ENCODE measurements around the gene TAS2R3.
"Not testable (repeated sequence)": the region's sequence is repeated elsewhere in the genome, so short reads cannot be mapped to it uniquely, and the experiment has no call there.

The TAS2R3 gene

DNA sequence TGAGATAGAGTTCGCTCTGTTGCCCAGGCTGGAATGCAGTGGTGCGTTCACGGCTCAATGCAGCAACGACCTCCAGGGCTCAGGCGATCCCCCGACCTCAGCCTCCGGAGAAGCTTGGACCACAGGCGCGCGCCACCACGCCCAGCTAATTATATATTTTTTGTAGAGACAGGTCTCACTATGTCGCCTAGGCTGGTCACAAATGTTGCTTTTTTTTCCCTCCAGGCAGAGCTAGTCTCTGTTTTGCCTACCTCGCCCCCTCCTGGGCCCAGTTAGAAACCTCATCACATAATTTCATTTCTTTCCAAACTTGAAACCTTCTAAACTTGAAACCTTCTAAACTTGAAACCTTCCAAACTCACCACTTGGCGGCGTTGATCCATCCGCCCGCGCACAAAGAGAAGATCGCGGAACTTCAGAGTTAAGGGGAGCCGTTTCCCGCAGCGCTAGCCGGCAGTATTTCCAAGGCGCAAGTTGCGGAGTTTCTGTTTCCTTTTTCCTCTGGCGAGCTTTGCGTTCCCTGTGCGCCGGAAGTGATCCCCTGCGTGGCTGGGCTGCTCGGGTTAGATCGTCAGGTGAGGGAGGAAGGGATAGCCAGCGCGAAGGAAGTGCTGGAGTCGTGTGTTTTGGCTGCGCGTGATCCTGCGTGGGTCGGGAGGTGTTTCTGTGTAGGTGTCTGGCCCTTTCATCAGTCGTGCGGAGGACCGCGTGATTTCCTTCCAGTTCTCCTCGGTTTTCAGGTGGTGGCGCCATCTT is 25.9 kb upstream of the TAS2R3 start, which contains the start of gene SSBP1:
Gene SSBP1, plus strand, starts transcription at position 523 of the 756 bp plus-strand sequence. CDS start 809 bp downstream, outside the sequence.
- Histone ChIP-seq H3K36me3 (ENCODE audit: control insufficient read depth in 1 of 2, insufficient read depth in 2 of 2, low read length in 2 of 2) (peaks cover 12 to 26% of the 10 kb centered on the region in 2 donors), H3K27ac (ENCODE audit: low read depth, low read length) (peak within 1 kb of the TSS; percentile 24), H3K9me3 (ENCODE audit: control insufficient read depth in 1 of 2, low read length in 2 of 2) (no peaks in the 10 kb centered on the region), H3K9ac (ENCODE audit: low read depth in 1 of 2, low read length in 2 of 2) (peak within 1 kb of the TSS; percentile 55 to 98), H3K4me1 (ENCODE audit: control insufficient read depth in 1 of 2, insufficient read depth in 2 of 2, low read length in 2 of 2) (peaks cover 19 to 21% of the 10 kb centered on the region in 2 donors), H3K4me3 (ENCODE audit: low read depth in 1 of 2, low read length in 2 of 2) (peak within 1 kb of the TSS; percentile 86 to 99), H3K27me3 (ENCODE audit: control insufficient read depth in 1 of 2, insufficient read depth in 2 of 2, low read length in 2 of 2) (no peaks in the 10 kb centered on the region)

DNA sequence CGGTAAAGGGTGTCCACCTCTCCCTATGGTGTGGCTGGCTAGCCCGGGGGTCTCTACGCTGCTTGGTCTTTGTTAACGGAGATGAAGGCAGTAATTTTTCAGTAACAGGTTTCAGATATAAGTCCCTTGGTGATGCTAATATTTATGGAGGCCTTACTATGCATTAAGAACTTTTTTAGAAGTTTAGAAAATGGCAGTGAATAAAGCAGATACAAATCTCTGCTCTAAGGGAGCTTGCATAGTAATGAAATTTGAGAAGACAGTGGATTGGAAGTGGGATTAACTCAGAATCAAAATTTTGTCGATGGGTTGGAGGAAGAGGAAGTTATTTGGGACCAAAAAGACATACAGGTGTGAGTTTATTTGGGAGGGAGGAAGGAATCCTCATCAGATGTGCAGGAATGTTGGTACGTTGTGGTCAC is 25.3 kb upstream of the TAS2R3 start:
- peak overlapping the region; percentile 20 for H3K27ac ChIP-seq (ENCODE audit: low read depth, low read length)
- H3K4me1 ChIP-seq (ENCODE audit: control insufficient read depth in 1 of 2, insufficient read depth in 2 of 2, low read length in 2 of 2): peaks cover 19 to 21% of the 10 kb centered on the region in 2 donors
- peaks cover 16 to 32% of the 10 kb centered on the region in 2 donors for H3K36me3 ChIP-seq (ENCODE audit: control insufficient read depth in 1 of 2, insufficient read depth in 2 of 2, low read length in 2 of 2)
- H3K4me3 ChIP-seq (ENCODE audit: low read depth in 1 of 2, low read length in 2 of 2): peak overlapping the region; percentile 86 to 99
- peak overlapping the region; percentile 55 to 98 for H3K9ac ChIP-seq (ENCODE audit: low read depth in 1 of 2, low read length in 2 of 2)
- no peaks in the 10 kb centered on the region for H3K27me3 ChIP-seq (ENCODE audit: control insufficient read depth in 1 of 2, insufficient read depth in 2 of 2, low read length in 2 of 2)
- no peaks in the 10 kb centered on the region for H3K9me3 ChIP-seq (ENCODE audit: control insufficient read depth in 1 of 2, low read length in 2 of 2)

DNA sequence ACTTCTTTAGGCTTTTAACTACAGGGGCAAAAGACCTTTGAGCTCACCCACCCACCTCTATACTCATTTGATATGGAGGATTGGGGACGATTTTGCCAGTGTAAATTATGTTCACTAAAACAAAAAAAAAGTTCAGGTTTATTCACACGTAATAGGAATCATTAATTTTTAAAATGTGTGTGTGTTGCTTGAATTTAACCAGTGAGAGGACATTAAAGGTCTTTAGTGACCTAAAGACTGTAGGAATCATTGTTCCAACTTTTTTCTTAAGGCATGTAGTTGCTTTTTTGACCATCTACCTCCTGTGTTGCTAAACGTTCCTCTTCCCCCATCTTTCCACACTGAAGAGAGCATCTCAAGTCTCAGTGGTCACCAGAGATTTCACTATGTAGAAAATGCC is 24.6 kb upstream of the TAS2R3 start:
- Histone ChIP-seq H3K9me3 (ENCODE audit: control insufficient read depth in 1 of 2, low read length in 2 of 2) (no peaks in the 10 kb centered on the region), H3K36me3 (ENCODE audit: control insufficient read depth in 1 of 2, insufficient read depth in 2 of 2, low read length in 2 of 2) (peaks cover 23 to 38% of the 10 kb centered on the region in 2 donors), H3K9ac (ENCODE audit: low read depth in 1 of 2, low read length in 2 of 2) (peak overlapping the region; percentile 55 to 98), H3K27me3 (ENCODE audit: control insufficient read depth in 1 of 2, insufficient read depth in 2 of 2, low read length in 2 of 2) (no peaks in the 10 kb centered on the region), H3K27ac (ENCODE audit: low read depth, low read length) (no peak overlapping the region), H3K4me1 (ENCODE audit: control insufficient read depth in 1 of 2, insufficient read depth in 2 of 2, low read length in 2 of 2) (peaks cover 19 to 21% of the 10 kb centered on the region in 2 donors), H3K4me3 (ENCODE audit: low read depth in 1 of 2, low read length in 2 of 2) (peak overlapping the region; percentile 86 to 99)

DNA sequence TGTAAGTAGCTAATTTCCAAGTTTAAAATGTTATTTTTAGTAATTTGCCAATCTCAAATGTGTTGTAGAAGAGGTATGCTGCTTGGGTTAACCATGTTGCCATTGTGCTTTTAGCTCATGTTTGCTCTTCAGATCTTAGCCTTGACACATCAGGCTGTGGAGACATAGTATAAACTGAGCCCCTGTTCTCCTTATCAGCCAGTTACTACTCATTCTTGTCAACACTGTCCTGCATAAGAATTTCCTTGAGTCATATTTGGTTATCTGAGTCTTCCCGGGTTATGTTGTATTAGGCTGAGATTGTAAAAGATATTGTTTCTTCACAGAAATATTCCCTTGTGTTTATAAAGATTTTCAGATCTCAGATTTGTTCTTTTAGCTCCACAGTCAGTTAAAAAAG is 21.7 kb upstream of the TAS2R3 start:
- Histone ChIP-seq H3K9ac (ENCODE audit: low read depth in 1 of 2, low read length in 2 of 2) (no peak overlapping the region), H3K4me3 (ENCODE audit: low read depth in 1 of 2, low read length in 2 of 2) (no peak overlapping the region), H3K4me1 (ENCODE audit: control insufficient read depth in 1 of 2, insufficient read depth in 2 of 2, low read length in 2 of 2) (peaks cover 16 to 18% of the 10 kb centered on the region in 2 donors), H3K36me3 (ENCODE audit: control insufficient read depth in 1 of 2, insufficient read depth in 2 of 2, low read length in 2 of 2) (peaks cover 29 to 61% of the 10 kb centered on the region in 2 donors), H3K27me3 (ENCODE audit: control insufficient read depth in 1 of 2, insufficient read depth in 2 of 2, low read length in 2 of 2) (no peaks in the 10 kb centered on the region), H3K27ac (ENCODE audit: low read depth, low read length) (no peak overlapping the region), H3K9me3 (ENCODE audit: control insufficient read depth in 1 of 2, low read length in 2 of 2) (no peaks in the 10 kb centered on the region)

DNA sequence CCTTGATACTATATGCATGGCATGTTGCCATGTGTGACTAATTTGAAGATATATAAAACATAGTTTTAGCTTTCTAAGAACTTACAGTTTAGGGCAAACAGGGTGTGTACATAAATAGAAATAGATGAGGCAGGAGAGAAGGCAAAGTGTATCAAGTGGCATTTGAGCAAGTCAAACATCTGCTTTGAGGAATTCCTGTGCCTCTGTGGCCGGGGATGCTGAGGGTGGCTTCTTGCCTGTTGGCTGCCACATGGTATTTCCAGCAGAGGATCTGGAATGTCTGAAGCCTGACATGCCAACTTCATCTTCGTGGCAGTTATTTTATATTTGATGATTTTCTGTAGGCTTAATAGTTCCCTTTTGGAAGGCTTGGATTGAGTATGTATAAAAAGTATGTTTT is 19.8 kb upstream of the TAS2R3 start:
- H3K9me3 ChIP-seq (ENCODE audit: control insufficient read depth in 1 of 2, low read length in 2 of 2): no peaks in the 10 kb centered on the region
- H3K36me3 ChIP-seq (ENCODE audit: control insufficient read depth in 1 of 2, insufficient read depth in 2 of 2, low read length in 2 of 2): peaks cover 37 to 70% of the 10 kb centered on the region in 2 donors
- no peak overlapping the region for H3K27ac ChIP-seq (ENCODE audit: low read depth, low read length)
- H3K27me3 ChIP-seq (ENCODE audit: control insufficient read depth in 1 of 2, insufficient read depth in 2 of 2, low read length in 2 of 2): no peaks in the 10 kb centered on the region
- H3K9ac ChIP-seq (ENCODE audit: low read depth in 1 of 2, low read length in 2 of 2): no peak overlapping the region
- H3K4me1 ChIP-seq (ENCODE audit: control insufficient read depth in 1 of 2, insufficient read depth in 2 of 2, low read length in 2 of 2): peaks cover 10% of the 10 kb centered on the region in 2 donors
- no peak overlapping the region for H3K4me3 ChIP-seq (ENCODE audit: low read depth in 1 of 2, low read length in 2 of 2)

DNA sequence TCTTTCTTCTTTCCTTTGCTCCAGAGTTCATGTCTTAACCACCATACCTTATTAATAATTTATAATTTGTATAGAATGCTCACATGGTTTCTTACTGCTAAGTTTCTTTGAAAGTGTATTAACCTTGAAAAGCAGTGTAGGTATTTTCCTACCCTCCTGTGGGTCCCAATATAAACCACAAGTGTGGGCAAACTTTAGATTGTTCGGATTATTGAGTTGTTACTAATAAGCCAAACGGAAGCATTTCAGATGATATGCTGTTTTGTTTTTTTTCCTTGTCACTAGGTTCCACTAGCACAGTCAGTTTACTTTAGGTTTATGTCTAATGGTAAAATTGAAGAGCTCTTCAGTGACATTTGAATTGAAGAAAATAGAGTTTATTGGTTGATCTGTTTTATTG is 15.5 kb upstream of the TAS2R3 start:
- Histone ChIP-seq H3K4me1 (ENCODE audit: control insufficient read depth in 1 of 2, insufficient read depth in 2 of 2, low read length in 2 of 2) (no peaks in the 10 kb centered on the region), H3K27me3 (ENCODE audit: control insufficient read depth in 1 of 2, insufficient read depth in 2 of 2, low read length in 2 of 2) (no peaks in the 10 kb centered on the region), H3K36me3 (ENCODE audit: control insufficient read depth in 1 of 2, insufficient read depth in 2 of 2, low read length in 2 of 2) (peaks cover 54 to 83% of the 10 kb centered on the region in 2 donors), H3K9me3 (ENCODE audit: control insufficient read depth in 1 of 2, low read length in 2 of 2) (peaks cover 25 to 29% of the 10 kb centered on the region in 2 donors), H3K4me3 (ENCODE audit: low read depth in 1 of 2, low read length in 2 of 2) (no peak overlapping the region), H3K27ac (ENCODE audit: low read depth, low read length) (no peak overlapping the region), H3K9ac (ENCODE audit: low read depth in 1 of 2, low read length in 2 of 2) (no peak overlapping the region)

DNA sequence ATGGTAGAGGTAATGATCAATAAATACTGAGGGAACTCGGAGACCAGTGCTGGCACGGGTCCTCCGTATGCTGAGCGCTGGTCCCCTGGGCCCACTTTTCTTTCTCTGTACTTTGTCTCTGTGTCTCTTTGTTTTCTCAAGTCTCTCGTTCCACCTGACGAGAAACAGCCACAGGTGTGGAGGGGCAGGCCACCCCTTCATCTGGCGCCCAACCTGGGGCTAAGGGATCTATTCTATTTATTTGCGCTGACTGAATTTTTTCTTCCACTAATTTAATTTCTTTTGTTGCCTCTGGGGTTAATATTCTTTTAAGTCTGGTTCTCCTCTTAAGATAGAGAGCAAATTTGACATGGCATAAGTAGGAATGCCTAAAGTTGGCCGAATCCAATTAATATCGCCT is 12.0 kb upstream of the TAS2R3 start:
- H3K27me3 ChIP-seq (ENCODE audit: control insufficient read depth in 1 of 2, insufficient read depth in 2 of 2, low read length in 2 of 2); H3K4me3 ChIP-seq (ENCODE audit: low read depth in 1 of 2, low read length in 2 of 2); H3K9ac ChIP-seq (ENCODE audit: low read depth in 1 of 2, low read length in 2 of 2); H3K4me1 ChIP-seq (ENCODE audit: control insufficient read depth in 1 of 2, insufficient read depth in 2 of 2, low read length in 2 of 2); H3K27ac ChIP-seq (ENCODE audit: low read depth, low read length): not testable (repeated sequence)
- peaks cover 39 to 73% of the 10 kb centered on the region in 2 donors for H3K36me3 ChIP-seq (ENCODE audit: control insufficient read depth in 1 of 2, insufficient read depth in 2 of 2, low read length in 2 of 2)
- peaks cover 25 to 29% of the 10 kb centered on the region in 2 donors for H3K9me3 ChIP-seq (ENCODE audit: control insufficient read depth in 1 of 2, low read length in 2 of 2)

DNA sequence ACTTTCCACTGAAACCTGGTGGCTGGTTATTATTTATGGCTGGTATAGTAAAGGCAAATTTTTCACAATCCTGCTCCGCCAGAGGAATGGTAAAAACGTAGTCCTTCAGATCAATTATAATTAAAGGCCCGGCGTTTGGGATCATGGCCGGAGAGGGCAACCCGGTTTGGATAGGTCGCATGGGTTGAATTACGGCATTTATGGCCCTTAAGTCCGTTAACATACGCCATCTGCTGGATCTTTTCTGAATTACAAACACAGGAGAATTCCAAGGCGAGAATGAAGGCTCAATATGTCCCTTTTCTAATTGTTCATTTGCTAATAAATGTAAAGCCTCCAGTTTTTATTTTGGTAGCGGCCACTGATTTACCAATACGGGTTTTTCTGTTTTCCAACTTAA is 11.3 kb upstream of the TAS2R3 start:
- H3K27me3 ChIP-seq (ENCODE audit: control insufficient read depth in 1 of 2, insufficient read depth in 2 of 2, low read length in 2 of 2): no peaks in the 10 kb centered on the region
- no peak overlapping the region for H3K4me3 ChIP-seq (ENCODE audit: low read depth in 1 of 2, low read length in 2 of 2)
- peaks cover 39 to 80% of the 10 kb centered on the region in 2 donors for H3K36me3 ChIP-seq (ENCODE audit: control insufficient read depth in 1 of 2, insufficient read depth in 2 of 2, low read length in 2 of 2)
- H3K4me1 ChIP-seq (ENCODE audit: control insufficient read depth in 1 of 2, insufficient read depth in 2 of 2, low read length in 2 of 2): no peaks in the 10 kb centered on the region
- H3K9me3 ChIP-seq (ENCODE audit: control insufficient read depth in 1 of 2, low read length in 2 of 2): peaks cover 25 to 29% of the 10 kb centered on the region in 2 donors
- H3K9ac ChIP-seq (ENCODE audit: low read depth in 1 of 2, low read length in 2 of 2): no peak overlapping the region
- no peak overlapping the region for H3K27ac ChIP-seq (ENCODE audit: low read depth, low read length)

DNA sequence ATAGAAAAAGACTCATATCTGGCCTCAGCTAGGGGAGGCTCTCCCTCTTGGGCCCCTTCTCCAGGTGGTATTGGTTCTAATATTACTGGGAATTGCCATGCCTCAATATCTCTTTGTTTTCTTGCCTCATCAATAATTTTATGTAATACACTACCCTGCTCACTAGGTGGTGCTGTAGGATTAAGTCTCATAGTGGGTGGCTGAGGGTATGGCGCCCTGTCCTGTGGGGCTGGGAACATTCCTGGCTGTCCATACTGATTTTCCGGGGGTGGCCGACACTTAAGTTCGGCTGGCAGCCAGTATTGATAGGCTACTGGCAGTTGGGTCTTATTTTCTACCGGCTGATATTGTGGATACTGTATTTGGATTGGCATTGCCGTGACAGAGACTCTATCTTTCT is 9.0 kb upstream of the TAS2R3 start:
- Histone ChIP-seq H3K27me3 (ENCODE audit: control insufficient read depth in 1 of 2, insufficient read depth in 2 of 2, low read length in 2 of 2) (no peaks in the 10 kb centered on the region), H3K9me3 (ENCODE audit: control insufficient read depth in 1 of 2, low read length in 2 of 2) (peaks cover 25 to 29% of the 10 kb centered on the region in 2 donors), H3K27ac (ENCODE audit: low read depth, low read length) (no peak overlapping the region), H3K4me3 (ENCODE audit: low read depth in 1 of 2, low read length in 2 of 2) (no peak overlapping the region), H3K9ac (ENCODE audit: low read depth in 1 of 2, low read length in 2 of 2) (no peak overlapping the region), H3K4me1 (ENCODE audit: control insufficient read depth in 1 of 2, insufficient read depth in 2 of 2, low read length in 2 of 2) (no peaks in the 10 kb centered on the region), H3K36me3 (ENCODE audit: control insufficient read depth in 1 of 2, insufficient read depth in 2 of 2, low read length in 2 of 2) (peaks cover 33 to 78% of the 10 kb centered on the region in 2 donors)

DNA sequence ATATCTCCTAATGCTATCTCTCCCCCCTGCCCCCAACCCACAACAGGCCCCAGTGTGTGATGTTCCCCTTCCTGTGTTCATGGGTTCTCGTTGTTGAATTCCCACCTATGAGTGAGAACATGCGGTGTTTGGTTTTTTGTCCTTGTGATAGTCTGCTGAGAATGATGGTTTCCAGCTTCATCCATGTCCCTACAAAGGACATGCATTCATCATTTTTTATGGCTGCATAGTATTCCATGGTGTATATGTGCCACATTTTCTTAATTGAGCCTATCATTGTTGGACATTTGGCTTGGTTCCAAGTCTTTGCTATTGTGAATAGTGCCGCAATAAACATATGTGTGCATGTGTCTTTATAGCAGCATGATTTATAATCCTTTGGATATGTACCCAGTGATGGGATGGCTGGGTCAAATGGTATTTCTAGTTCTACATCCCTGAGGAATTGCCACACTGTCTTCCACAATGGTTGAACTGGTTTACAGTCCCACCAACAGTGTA is 6.2 kb downstream of the TAS2R3 start:
- H3K9ac ChIP-seq (ENCODE audit: low read depth in 1 of 2, low read length in 2 of 2); H3K27me3 ChIP-seq (ENCODE audit: control insufficient read depth in 1 of 2, insufficient read depth in 2 of 2, low read length in 2 of 2); H3K4me1 ChIP-seq (ENCODE audit: control insufficient read depth in 1 of 2, insufficient read depth in 2 of 2, low read length in 2 of 2); H3K27ac ChIP-seq (ENCODE audit: low read depth, low read length); H3K36me3 ChIP-seq (ENCODE audit: control insufficient read depth in 1 of 2, insufficient read depth in 2 of 2, low read length in 2 of 2); H3K9me3 ChIP-seq (ENCODE audit: control insufficient read depth in 1 of 2, low read length in 2 of 2); H3K4me3 ChIP-seq (ENCODE audit: low read depth in 1 of 2, low read length in 2 of 2): not testable (repeated sequence)

All from duodenal mucosa (tissue), 2 donors.